ENCODE data around the gene TRMT2B.

TRMT2B gene

GRCh38 chrX:100979881-100980607 lies 71.9 kb downstream of the TRMT2B start:
- no peak for DNase-seq (ENCODE audit: extremely low read depth, insufficient read length)
- TF ChIP-seq, protein P1, sequence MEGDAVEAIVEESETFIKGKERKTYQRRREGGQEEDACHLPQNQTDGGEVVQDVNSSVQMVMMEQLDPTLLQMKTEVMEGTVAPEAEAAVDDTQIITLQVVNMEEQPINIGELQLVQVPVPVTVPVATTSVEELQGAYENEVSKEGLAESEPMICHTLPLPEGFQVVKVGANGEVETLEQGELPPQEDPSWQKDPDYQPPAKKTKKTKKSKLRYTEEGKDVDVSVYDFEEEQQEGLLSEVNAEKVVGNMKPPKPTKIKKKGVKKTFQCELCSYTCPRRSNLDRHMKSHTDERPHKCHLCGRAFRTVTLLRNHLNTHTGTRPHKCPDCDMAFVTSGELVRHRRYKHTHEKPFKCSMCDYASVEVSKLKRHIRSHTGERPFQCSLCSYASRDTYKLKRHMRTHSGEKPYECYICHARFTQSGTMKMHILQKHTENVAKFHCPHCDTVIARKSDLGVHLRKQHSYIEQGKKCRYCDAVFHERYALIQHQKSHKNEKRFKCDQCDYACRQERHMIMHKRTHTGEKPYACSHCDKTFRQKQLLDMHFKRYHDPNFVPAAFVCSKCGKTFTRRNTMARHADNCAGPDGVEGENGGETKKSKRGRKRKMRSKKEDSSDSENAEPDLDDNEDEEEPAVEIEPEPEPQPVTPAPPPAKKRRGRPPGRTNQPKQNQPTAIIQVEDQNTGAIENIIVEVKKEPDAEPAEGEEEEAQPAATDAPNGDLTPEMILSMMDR (IDR thresholded peaks at IDR 0.05; ENCODE audit: insufficient read depth, low read length, poor library complexity, severe bottlenecking), result no peak
- no peaks in the 10 kb centered on the region for H3K36me3 ChIP-seq (ENCODE audit: control insufficient read depth, insufficient read depth, low read length)
- no peaks in the 10 kb centered on the region for H3K27me3 ChIP-seq (replicated peaks; ENCODE audit: control insufficient read depth, insufficient read depth, low read length)
- no peak overlapping the region for H3K4me3 ChIP-seq (replicated peaks; ENCODE audit: low read depth, low read length)

GRCh38 chrX:100976211-100976610 lies 75.7 kb downstream of the TRMT2B start:
- no peaks in the 10 kb centered on the region for H3K36me3 ChIP-seq (ENCODE audit: control insufficient read depth, insufficient read depth, low read length)
- no peaks in the 10 kb centered on the region for H3K27me3 ChIP-seq (replicated peaks; ENCODE audit: control insufficient read depth, insufficient read depth, low read length)
- DNase-seq (ENCODE audit: extremely low read depth, insufficient read length), result no peak
- TF ChIP-seq, protein P1 (IDR thresholded peaks at IDR 0.05; ENCODE audit: insufficient read depth, low read length, poor library complexity, severe bottlenecking), result no peak
- H3K4me3 ChIP-seq (replicated peaks; ENCODE audit: low read depth, low read length), result no peak overlapping the region

DNA sequence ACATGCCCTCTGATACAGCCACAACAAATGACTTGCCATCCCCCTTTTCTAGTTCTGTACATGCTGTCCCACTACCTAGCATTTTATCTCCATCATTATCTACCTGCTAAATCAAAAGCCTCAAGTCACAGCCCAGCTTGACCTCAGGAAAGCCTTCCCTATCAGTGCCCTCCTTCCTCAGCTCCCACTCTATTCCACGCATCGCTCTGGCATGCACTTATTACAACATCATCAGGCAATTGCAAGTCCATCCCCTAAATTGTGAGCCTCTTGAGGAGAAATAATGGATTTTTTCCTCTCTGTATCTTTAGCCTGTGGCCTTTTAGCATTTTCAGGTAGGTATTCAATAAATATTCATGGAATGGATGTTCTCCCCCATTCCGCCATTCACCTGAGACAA lies 76.7 kb downstream of the TRMT2B start:
- Histone ChIP-seq H3K27me3 (replicated peaks; ENCODE audit: control insufficient read depth, insufficient read depth, low read length) (no peaks in the 10 kb centered on the region), H3K4me3 (replicated peaks; ENCODE audit: low read depth, low read length) (no peak overlapping the region), H3K36me3 (ENCODE audit: control insufficient read depth, insufficient read depth, low read length) (no peaks in the 10 kb centered on the region)
- no peak for DNase-seq (ENCODE audit: extremely low read depth, insufficient read length)
- TF ChIP-seq, protein P1 (IDR thresholded peaks at IDR 0.05; ENCODE audit: insufficient read depth, low read length, poor library complexity, severe bottlenecking), result no peak

DNA sequence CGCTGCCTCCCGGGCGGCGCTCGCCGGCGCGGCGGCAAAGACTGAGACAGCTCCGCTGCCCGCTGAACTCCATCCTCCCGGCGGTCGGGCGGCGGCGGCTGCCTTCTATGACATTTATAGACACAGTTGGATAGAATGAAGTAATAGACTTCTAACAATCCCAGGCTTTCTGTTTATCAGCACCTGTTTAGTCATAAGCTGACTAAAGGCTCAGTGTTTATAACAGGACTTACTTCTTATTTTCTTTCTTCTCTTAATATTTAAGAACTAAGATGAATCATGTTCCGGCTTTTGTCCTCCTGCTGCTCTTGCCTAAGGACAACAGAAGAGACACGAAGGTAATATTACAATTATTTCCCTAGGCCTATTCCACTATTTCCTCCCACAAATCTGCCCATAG lies 78.5 kb downstream of the TRMT2B start:
- Histone ChIP-seq H3K27me3 (replicated peaks; ENCODE audit: control insufficient read depth, insufficient read depth, low read length) (no peaks in the 10 kb centered on the region), H3K4me3 (replicated peaks; ENCODE audit: low read depth, low read length) (no peak overlapping the region), H3K36me3 (ENCODE audit: control insufficient read depth, insufficient read depth, low read length) (no peaks in the 10 kb centered on the region)
- DNase-seq (ENCODE audit: extremely low read depth, insufficient read length), result no peak
- TF ChIP-seq, protein P1 (IDR thresholded peaks at IDR 0.05; ENCODE audit: insufficient read depth, low read length, poor library complexity, severe bottlenecking), result no peak

- Histone ChIP-seq H3K27me3 (replicated peaks; ENCODE audit: control insufficient read depth, insufficient read depth, low read length) (no peaks in the 10 kb centered on the region), H3K36me3 (ENCODE audit: control insufficient read depth, insufficient read depth, low read length) (no peaks in the 10 kb centered on the region), H3K4me3 (replicated peaks; ENCODE audit: low read depth, low read length) (no peak overlapping the region)
- DNase-seq (ENCODE audit: extremely low read depth, insufficient read length), result no peak
- TF ChIP-seq, protein P1 (IDR thresholded peaks at IDR 0.05; ENCODE audit: insufficient read depth, low read length, poor library complexity, severe bottlenecking), result no peak
Observed at GRCh38 chrX:100969936-100970335, 82.0 kb downstream of the TRMT2B start.

DNA sequence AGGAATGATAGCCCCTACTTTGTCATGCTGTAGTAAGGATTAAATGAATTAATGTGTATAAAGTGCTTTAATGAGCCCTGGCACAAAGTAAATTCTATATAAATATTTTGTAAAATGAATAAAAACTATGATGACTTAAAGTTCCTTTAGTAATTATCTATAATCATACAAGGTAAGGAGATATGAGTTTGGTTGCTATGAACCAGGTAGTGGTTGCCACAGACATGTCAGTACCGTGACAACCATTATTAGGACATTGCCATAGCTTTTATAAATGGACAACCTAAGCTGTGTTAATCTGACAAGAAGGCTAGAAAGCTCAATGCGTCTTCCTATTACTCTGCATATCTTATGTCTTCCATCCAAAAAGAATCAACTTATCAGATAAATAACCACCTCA lies 82.5 kb downstream of the TRMT2B start, which contains the start of gene ARL13A:
ARL13A (plus strand) TSS at position 301 of the 400 bp plus-strand sequence. CDS start 3,982 bp downstream, outside the sequence.
- no peak within 1 kb of the TSS for H3K4me3 ChIP-seq (replicated peaks; ENCODE audit: low read depth, low read length)
- H3K27me3 ChIP-seq (replicated peaks; ENCODE audit: control insufficient read depth, insufficient read depth, low read length), result no peaks in the 10 kb centered on the region
- no peaks in the 10 kb centered on the region for H3K36me3 ChIP-seq (ENCODE audit: control insufficient read depth, insufficient read depth, low read length)
- no peak for DNase-seq (ENCODE audit: extremely low read depth, insufficient read length)
- TF ChIP-seq, protein P1 (IDR thresholded peaks at IDR 0.05; ENCODE audit: insufficient read depth, low read length, poor library complexity, severe bottlenecking), result no peak

Data from GM06990 (cell line).